MCF 10A (cell line): ENCODE data around the gene ARHGEF4. TPM values are rescaled to one million over a fixed set of nuclear protein-coding genes. Genes with fewer than 3 reads are reported as not detected.

ENCODE experiments used
- BruUV-seq: library from RNA; stranded (reverse); fragments of 400-500 nt; replicated peaks from 2 replicates; lab custom pipeline; 2021; lab: Mats Ljungman, UMichigan
- CTCF ChIA-PET: fragments of 300-600 bp; sonication (Branson Sonifier 250); formaldehyde crosslinking; extraction: SDS; loops from one replicate; lab custom pipeline; 2021; ENCODE audit warnings: antibody characterized with exemption, inconsistent platforms; lab: Yijun Ruan, JAX
- POLR2A ChIA-PET: fragments of 300-600, 350-650 bp; sonication (Branson Sonifier 250); formaldehyde crosslinking; extraction: SDS; loops from one replicate; lab custom pipeline; 2020; ENCODE audit warnings: antibody characterized with exemption, inconsistent platforms; lab: Yijun Ruan, JAX
- DNase-seq: peaks from one replicate; pipeline ENCODE4 v3.0.0-alpha.2; 2018; ENCODE audit not compliant: unreplicated experiment
- H3K27ac Mint-ChIP-seq: one replicate; pipeline ENCODE4 v1.8.0; 2022; ENCODE audit warnings: mild to moderate bottlenecking, low read depth, mixed read lengths; ENCODE audit not compliant: unreplicated experiment
- H3K27me3 Mint-ChIP-seq: one replicate; pipeline ENCODE4 v1.8.0; 2022; ENCODE audit warnings: mixed read lengths; ENCODE audit not compliant: insufficient read depth, unreplicated experiment
- H3K36me3 Mint-ChIP-seq: one replicate; pipeline ENCODE4 v1.8.0; 2022; ENCODE audit warnings: mild to moderate bottlenecking, moderate library complexity, mixed read lengths; ENCODE audit not compliant: insufficient read depth, unreplicated experiment
- H3K4me1 Mint-ChIP-seq: one replicate; pipeline ENCODE4 v1.8.0; 2022; ENCODE audit warnings: mixed read lengths; ENCODE audit not compliant: insufficient read depth, unreplicated experiment
- H3K4me3 Mint-ChIP-seq: one replicate; pipeline ENCODE4 v1.8.0; 2022; ENCODE audit warnings: mild to moderate bottlenecking, moderate library complexity, mixed read lengths; ENCODE audit not compliant: unreplicated experiment
- H3K9me3 Mint-ChIP-seq: one replicate; pipeline ENCODE4 v1.8.0; 2022; ENCODE audit warnings: mixed read lengths; ENCODE audit not compliant: unreplicated experiment
- intact Hi-C: fragments of 100-400 bp; cut with micrococcal nuclease; formaldehyde crosslinking; loops from 2 replicates; pipeline ENCODE4 v1.14.1; 2022
- total RNA-seq: library from RNA; stranded (reverse); gene quantifications from 2 replicates; pipeline ENCODE4 v1.2.3, GENCODE V29; 2022
- TF ChIP-seq, protein P1 (sequence below): fragments of 200-600 bp; IDR thresholded peaks from one replicate; pipeline ENCODE4 v1.8.0; 2022; ENCODE audit warnings: antibody characterized with exemption, mild to moderate bottlenecking; ENCODE audit not compliant: unreplicated experiment

ARHGEF4 gene
- total RNA-seq, 1 experiment from 2014 or later, result 52.0 TPM

DNA sequence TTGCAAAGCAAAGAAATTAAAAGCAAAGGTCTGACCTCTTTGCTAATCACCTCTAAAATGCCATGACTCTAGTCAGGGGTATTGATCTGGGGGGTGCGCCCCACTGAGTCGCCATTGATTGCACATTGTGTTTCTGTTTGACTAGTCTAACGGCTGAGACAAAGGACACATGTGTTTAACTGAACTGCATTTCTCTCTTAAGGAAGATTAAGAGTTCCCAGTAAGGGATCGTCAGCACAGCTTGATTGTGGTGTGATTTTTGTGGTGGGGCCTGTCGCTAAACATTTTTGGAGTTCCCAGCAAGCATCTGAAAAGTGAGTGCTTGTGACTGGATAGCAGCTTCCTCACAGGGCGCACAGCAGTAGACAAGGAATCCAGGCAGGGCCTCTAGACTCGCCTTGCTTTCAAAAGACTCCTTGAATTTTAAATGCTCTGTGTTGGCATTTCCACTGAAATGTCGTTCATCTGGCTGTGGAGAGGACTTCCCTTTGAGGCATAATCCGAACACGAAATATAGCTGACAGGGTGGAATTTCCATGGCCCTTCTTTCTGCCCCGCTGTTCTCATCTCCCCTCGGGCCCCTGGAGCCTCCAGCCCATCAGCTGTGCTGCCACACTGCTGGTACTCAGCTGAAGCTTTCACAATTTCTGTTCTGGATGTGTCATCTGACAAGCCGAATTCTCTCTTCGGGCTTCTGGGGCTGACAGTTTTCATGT is 130.2 kb downstream of the ARHGEF4 start:
- Mint-ChIP-seq H3K4me1 (no peaks in the 10 kb centered on the region), H3K9me3 (no peaks in the 10 kb centered on the region), H3K4me3 (no peak overlapping the region), H3K27ac (no peak overlapping the region), H3K36me3 (peaks cover 21% of the 10 kb centered on the region), H3K27me3 (no peaks in the 10 kb centered on the region)
- BruUV-seq, result no TSS peak
- intact Hi-C loops, result no loop called here
- no peak for DNase-seq
- ChIA-PET CTCF (interaction anchor here (0.7 kb wide), 2 partner anchors 54 to 172 kb away, joined by 3 read pairs; no protein-coding TSS in a partner anchor), POLR2A (no interaction called here)
- TF ChIP-seq, protein P1, sequence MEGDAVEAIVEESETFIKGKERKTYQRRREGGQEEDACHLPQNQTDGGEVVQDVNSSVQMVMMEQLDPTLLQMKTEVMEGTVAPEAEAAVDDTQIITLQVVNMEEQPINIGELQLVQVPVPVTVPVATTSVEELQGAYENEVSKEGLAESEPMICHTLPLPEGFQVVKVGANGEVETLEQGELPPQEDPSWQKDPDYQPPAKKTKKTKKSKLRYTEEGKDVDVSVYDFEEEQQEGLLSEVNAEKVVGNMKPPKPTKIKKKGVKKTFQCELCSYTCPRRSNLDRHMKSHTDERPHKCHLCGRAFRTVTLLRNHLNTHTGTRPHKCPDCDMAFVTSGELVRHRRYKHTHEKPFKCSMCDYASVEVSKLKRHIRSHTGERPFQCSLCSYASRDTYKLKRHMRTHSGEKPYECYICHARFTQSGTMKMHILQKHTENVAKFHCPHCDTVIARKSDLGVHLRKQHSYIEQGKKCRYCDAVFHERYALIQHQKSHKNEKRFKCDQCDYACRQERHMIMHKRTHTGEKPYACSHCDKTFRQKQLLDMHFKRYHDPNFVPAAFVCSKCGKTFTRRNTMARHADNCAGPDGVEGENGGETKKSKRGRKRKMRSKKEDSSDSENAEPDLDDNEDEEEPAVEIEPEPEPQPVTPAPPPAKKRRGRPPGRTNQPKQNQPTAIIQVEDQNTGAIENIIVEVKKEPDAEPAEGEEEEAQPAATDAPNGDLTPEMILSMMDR, result no peak

DNA sequence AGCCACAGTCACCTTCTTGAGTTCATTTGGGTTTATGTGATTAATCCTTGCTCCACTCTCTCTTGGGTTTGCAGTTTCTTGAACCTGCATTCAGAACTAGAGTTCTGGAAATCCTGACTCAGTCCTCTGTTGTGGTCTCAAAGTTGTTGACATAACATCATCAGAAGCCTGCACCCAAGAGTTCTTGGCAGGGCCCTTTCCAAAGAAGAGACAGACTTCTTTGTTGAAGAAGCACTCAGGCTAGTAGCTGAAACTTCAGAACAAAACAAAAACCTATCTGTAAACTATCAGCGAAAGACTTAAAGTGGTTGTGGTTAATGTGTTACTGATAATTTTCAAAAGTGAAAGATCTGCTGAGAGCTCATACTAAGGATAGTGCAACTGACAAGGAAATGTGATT is 135.7 kb downstream of the ARHGEF4 start:
- Mint-ChIP-seq H3K36me3 (no peaks in the 10 kb centered on the region), H3K4me1 (no peaks in the 10 kb centered on the region), H3K9me3 (no peaks in the 10 kb centered on the region), H3K27ac (no peak overlapping the region), H3K27me3 (no peaks in the 10 kb centered on the region), H3K4me3 (no peak overlapping the region)
- POLR2A ChIA-PET, result interaction anchor here (0.7 kb wide), 1 partner anchor 7 kb away, joined by 3 read pairs; no protein-coding TSS in a partner anchor
- peak; percentile 8 for DNase-seq
- CTCF ChIA-PET, result interaction anchor here (1.4 kb wide), 1 partner anchor 15 kb away, joined by 3 read pairs; no protein-coding TSS in a partner anchor
- intact Hi-C loops, result no loop called here
- BruUV-seq, result no TSS peak
- TF ChIP-seq, protein P1, result no peak

DNA sequence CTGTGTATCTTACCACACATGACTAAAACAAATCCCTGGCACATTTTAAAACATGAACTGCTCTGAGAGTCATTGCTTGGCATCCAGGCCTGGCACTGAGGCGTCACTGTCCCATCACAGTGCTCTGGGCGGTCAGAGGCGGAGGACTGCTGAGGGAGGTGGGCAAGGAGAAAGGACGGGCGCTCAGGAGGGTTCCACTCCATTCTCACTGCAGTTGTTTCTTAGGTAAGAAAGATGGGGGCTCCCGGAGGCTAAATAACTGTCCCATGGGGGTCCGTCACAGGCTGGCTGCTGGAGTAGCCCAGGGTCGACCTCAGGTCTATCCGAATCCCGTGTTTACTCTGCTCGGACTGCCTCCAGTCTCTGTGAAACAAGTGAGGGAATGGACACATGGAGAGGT is 139.0 kb downstream of the ARHGEF4 start:
- Mint-ChIP-seq H3K27me3 (no peaks in the 10 kb centered on the region), H3K27ac (no peak overlapping the region), H3K9me3 (no peaks in the 10 kb centered on the region), H3K4me3 (no peak overlapping the region), H3K4me1 (no peaks in the 10 kb centered on the region), H3K36me3 (no peaks in the 10 kb centered on the region)
- TF ChIP-seq, protein P1, result no peak
- ChIA-PET CTCF (no interaction called here), POLR2A (no interaction called here)
- no peak for DNase-seq
- no TSS peak for BruUV-seq
- intact Hi-C loops, result no loop called here

DNA sequence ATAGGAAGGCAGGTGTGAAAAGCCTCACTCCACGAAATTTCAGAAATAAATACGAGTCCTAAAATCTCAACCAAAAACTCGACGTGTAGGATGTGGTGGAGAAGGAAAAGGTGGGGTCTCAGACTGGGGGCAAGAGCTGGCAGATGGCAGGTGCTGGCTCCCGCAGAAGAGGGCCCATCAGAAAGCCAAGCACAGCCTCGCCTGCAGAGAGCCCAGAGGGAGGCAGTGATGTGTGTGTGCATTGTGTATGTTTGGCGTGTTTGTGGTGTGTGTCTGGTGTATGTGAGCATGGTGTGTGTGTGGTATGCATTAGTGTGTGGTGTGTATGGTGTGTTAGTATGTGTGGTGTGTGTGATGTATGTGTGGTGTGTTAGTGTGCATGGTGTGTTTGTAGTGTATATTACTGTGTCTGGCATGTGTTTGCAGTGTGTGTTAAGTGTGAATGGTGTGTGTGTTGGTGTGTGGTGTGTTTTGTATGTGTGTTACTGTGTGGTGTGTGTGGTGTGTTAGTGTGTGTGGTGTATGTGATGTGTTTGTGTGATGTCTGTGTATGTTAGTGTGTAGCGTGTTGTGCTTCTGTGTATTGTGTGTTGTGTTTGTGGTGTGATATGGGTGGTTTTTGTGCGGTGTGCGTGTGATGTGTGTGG is 140.0 kb downstream of the ARHGEF4 start:
- no peak for DNase-seq
- intact Hi-C loops, result no loop called here
- no peaks in the 10 kb centered on the region for H3K36me3 Mint-ChIP-seq
- H3K4me1 Mint-ChIP-seq, result no peaks in the 10 kb centered on the region
- CTCF ChIA-PET, result no interaction called here
- no peaks in the 10 kb centered on the region for H3K27me3 Mint-ChIP-seq
- no TSS peak for BruUV-seq
- no peak overlapping the region for H3K27ac Mint-ChIP-seq
- H3K4me3 Mint-ChIP-seq, result no peak overlapping the region
- no peaks in the 10 kb centered on the region for H3K9me3 Mint-ChIP-seq
- TF ChIP-seq, protein P1, result no peak
- POLR2A ChIA-PET, result no interaction called here
